Thoracic aorta (tissue), 2 donors: ENCODE results near the gene ZNF573. TPM values are rescaled to one million over a fixed set of nuclear protein-coding genes. Genes with fewer than 3 reads are reported as not detected.

Source experiments
- ATAC-seq: fragments of 150-250 bp; one replicate; pipeline ENCODE4 v1.8.0; 2017; ENCODE audit warnings: low read depth; ENCODE audit not compliant: insufficient number of reproducible peaks, low FRiP score
- DNase-seq: peaks from one replicate; pipeline ENCODE4 v3.0.0-alpha.2; 2020; ENCODE audit warnings: low spot score
- H3K27ac ChIP-seq, 2 donors: fragments of 200-600 bp; sonication (generic); 1 replicate in 1 of 2; 2 replicates in 1 of 2; pipeline ENCODE4 v1.5.1; 2016; ENCODE audit warnings: mild to moderate bottlenecking in 2 of 2, moderate library complexity in 2 of 2
- H3K27me3 ChIP-seq: fragments of 200-600 bp; sonication (generic); replicated peaks from 2 replicates; pipeline ENCODE4 v1.6.0; 2016; ENCODE audit warnings: mild to moderate bottlenecking; ENCODE audit not compliant: insufficient read depth
- H3K36me3 ChIP-seq: fragments of 200-600 bp; sonication (generic); one replicate; pipeline ENCODE4 v1.5.1; 2016
- H3K4me1 ChIP-seq, 2 donors: fragments of 200-600 bp; sonication (generic); 1 replicate in 1 of 2; 2 replicates in 1 of 2; pipeline versions ENCODE4 v1.5.1 to v1.6.0; 2016; ENCODE audit warnings: low read depth in 2 of 2, mild to moderate bottlenecking in 1 of 2; ENCODE audit not compliant: control insufficient read depth in 1 of 2
- H3K4me3 ChIP-seq: fragments of 200-600 bp; sonication (generic); 2 replicates; pipeline ENCODE4 v1.5.1; 2016; ENCODE audit warnings: mild to moderate bottlenecking
- H3K9me3 ChIP-seq: fragments of 200-600 bp; sonication (generic); 2 replicates; pipeline ENCODE4 v1.5.1; 2016
- total RNA-seq, 2 donors: library from RNA; depleted of rRNA; stranded (reverse); fragments of >200 nt; gene quantifications; one replicate each; pipeline versions ENCODE4 v1.1.0 to v1.2.3, GENCODE V29; 2016
- TF ChIP-seq, protein P1 (sequence below): fragments of 200-600 bp; sonication (generic); IDR thresholded peaks from one replicate; pipeline ENCODE4 v1.5.1; 2019; ENCODE audit warnings: antibody characterized with exemption

The ZNF573 gene
- total RNA-seq, 2 donors from 2014 or later = 5.8 to 18.8 TPM

DNA sequence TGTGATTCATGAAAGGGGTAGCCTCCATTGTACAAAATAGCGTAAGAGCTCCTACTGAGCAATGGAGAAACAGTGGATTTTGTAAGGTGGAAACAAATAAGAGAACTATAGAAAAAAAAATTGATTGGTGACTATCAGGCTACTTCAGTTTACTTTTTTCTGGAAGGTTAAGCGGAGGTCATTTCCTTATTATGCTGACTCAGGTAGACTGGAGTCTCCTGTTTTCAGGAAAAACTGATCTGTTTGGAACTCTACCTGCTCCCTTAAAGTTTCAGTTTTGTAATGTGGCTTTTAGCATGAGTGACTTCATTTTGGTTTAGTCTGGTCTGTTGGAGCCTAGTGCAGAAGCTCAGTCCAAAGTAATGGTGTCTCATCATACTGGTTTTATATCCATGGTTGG is 63.2 kb downstream of the ZNF573 start:
- no peaks in the 10 kb centered on the region for H3K27me3 ChIP-seq
- H3K27ac ChIP-seq = no peak overlapping the region
- no peak overlapping the region for H3K4me3 ChIP-seq
- no peaks in the 10 kb centered on the region for H3K9me3 ChIP-seq
- H3K4me1 ChIP-seq = peaks cover 5 to 12% of the 10 kb centered on the region in 2 donors
- TF ChIP-seq, protein P1, sequence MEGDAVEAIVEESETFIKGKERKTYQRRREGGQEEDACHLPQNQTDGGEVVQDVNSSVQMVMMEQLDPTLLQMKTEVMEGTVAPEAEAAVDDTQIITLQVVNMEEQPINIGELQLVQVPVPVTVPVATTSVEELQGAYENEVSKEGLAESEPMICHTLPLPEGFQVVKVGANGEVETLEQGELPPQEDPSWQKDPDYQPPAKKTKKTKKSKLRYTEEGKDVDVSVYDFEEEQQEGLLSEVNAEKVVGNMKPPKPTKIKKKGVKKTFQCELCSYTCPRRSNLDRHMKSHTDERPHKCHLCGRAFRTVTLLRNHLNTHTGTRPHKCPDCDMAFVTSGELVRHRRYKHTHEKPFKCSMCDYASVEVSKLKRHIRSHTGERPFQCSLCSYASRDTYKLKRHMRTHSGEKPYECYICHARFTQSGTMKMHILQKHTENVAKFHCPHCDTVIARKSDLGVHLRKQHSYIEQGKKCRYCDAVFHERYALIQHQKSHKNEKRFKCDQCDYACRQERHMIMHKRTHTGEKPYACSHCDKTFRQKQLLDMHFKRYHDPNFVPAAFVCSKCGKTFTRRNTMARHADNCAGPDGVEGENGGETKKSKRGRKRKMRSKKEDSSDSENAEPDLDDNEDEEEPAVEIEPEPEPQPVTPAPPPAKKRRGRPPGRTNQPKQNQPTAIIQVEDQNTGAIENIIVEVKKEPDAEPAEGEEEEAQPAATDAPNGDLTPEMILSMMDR = no peak
- DNase-seq (no peak), ATAC-seq (no peak)
- H3K36me3 ChIP-seq = peaks cover 5% of the 10 kb centered on the region

DNA sequence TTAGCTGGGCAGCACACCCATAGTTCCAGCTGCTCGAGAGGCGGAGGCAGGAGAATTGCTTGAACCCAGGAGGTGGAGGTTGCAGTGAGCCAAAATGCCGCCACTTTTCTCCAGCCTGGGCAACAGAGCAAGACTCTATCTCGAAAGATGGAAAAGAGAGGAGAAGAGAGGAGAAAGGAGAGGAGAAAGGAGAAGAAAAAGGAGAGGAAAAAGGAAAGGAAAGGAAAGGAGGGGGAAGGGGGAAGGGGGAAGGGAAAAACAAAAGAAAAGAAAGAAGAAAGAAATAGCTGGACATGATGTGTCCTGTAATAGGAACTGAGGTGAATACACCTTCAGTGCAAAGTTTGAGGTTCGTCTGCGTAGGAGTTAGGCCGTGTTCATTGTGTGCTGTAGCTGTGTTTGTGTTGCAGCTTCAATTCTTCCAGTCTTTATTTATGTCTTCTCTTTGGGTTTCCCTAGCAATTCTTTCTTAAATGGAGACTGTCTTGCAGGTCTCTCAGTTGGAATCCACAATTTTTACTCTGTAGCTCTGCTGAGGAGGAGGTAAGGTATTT is 73.3 kb downstream of the ZNF573 start:
- Histone ChIP-seq H3K4me1 (no peaks in the 10 kb centered on the region), H3K36me3 (peaks cover 34% of the 10 kb centered on the region), H3K27me3 (no peaks in the 10 kb centered on the region), H3K27ac (no peak overlapping the region), H3K9me3 (peaks cover 4% of the 10 kb centered on the region), H3K4me3 (no peak overlapping the region)
- ATAC-seq = no peak
- DNase-seq = no peak
- TF ChIP-seq, protein P1 = no peak

DNA sequence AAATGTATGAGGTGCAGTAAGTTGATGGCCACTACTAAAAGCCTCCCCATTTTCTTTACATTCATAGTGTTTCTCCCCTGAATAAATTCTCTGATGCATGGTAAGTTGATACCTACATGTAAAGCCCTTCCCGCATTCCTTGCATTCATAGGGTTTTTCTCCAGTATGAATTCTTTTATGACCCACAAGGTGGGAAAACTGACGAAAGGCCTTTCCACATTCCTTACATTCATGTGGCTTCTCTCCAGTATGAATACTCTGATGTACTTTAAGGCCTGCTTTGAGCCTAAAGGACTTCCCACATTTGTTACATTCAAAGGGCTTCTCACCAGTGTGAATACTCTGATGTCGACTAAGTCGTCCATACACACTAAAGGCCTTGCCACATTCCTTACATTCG is 80.3 kb downstream of the ZNF573 start:
- TF ChIP-seq, protein P1 = no peak

DNA sequence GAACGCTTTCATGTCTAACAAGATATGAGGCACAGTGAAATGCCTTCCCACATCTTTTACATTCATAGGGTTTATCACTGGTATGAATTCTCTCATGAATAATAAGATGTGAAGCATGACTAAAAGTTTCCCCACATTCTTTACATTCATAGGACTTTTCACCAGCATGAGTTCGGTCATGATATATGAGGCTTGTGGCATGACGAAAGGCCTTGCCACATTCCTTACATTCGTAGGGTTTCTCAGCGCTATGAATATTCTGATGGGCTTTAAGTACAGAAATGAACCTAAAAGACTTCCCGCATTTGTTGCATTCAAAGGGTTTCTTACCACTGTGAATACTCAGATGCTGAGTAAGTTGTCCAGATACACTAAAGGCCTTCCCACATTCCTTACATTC is 81.2 kb downstream of the ZNF573 start:
- H3K27ac ChIP-seq = no peak overlapping the region
- TF ChIP-seq, protein P1 = no peak
- no peaks in the 10 kb centered on the region for H3K27me3 ChIP-seq
- peaks cover 13% of the 10 kb centered on the region for H3K36me3 ChIP-seq
- DNase-seq (no peak), ATAC-seq (no peak)
- H3K4me3 ChIP-seq = no peak overlapping the region
- peaks cover under 1% of the 10 kb centered on the region for H3K9me3 ChIP-seq
- H3K4me1 ChIP-seq = no peaks in the 10 kb centered on the region

More for the DNA sequence above, 80.3 kb downstream of the ZNF573 start:
- ATAC-seq (no peak), DNase-seq (no peak)
- Histone ChIP-seq H3K4me3 (no peak overlapping the region), H3K36me3 (peaks cover 18% of the 10 kb centered on the region), H3K27ac (no peak overlapping the region), H3K27me3 (no peaks in the 10 kb centered on the region), H3K4me1 (no peaks in the 10 kb centered on the region), H3K9me3 (peaks cover 4% of the 10 kb centered on the region)

DNA sequence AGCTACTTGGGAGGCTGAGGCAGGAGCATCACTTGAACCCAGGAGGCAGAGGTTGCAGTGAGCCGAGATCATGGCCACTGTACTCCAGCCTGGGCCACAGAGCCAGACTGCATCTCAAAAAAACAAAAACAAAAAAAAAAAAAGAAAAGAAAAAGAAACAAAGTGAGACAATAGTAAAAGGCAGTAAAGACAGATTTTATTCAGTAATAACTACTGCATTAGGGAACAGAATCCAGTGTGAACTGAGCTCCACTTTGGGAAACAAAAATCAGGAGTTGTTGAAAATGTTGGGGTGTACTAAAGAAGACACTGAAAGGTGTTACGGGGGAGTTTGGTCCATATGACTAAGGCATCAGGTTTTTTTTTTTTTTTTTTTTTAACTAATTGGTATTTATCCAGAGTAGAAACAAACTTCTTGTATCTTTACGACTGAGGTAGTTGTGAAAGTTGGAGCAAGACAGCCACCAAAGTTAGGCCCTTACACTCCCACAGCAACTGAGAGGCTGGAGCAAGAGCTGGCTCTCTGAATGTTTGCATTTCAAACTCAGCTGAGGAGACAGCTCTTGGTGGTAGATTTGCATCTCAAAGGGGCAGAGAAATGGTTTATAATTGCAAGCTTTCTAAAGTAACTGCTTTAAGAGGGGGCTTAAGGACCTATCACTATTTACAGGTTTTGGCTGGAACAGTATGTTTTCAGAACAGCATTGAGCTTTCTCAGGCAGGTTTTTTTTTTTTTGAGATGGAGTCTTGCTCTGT is 84.1 kb downstream of the ZNF573 start:
- Histone ChIP-seq H3K4me1 (peaks cover 0 to 8% of the 10 kb centered on the region in 2 donors), H3K36me3 (peaks cover 8% of the 10 kb centered on the region), H3K27ac (no peak overlapping the region), H3K4me3 (no peak overlapping the region), H3K27me3 (no peaks in the 10 kb centered on the region), H3K9me3 (no peaks in the 10 kb centered on the region)
- TF ChIP-seq, protein P1 = no peak
- no peak for ATAC-seq
- DNase-seq = no peak
